Left ventricle myocardium inferior (tissue), 1 donor: ENCODE measurements around the gene TMEM143. TPM values are rescaled to one million over a fixed set of nuclear protein-coding genes. Genes with fewer than 3 reads are reported as not detected.

Source experiments
- DNase-seq: peaks from one replicate; pipeline ENCODE4 v3.0.0-alpha.2; 2020
- H3K27ac ChIP-seq: fragments of 200-600 bp; replicated peaks from 2 replicates; pipeline ENCODE4 v1.8.0; 2021
- H3K27me3 ChIP-seq: fragments of 200-600 bp; 2 replicates; pipeline ENCODE4 v1.8.0; 2021; ENCODE audit warnings: low read depth
- H3K36me3 ChIP-seq: fragments of 200-600 bp; 2 replicates; pipeline ENCODE4 v1.8.0; 2021
- H3K4me1 ChIP-seq: fragments of 200-600 bp; 2 replicates; pipeline ENCODE4 v1.8.0; 2021
- H3K4me3 ChIP-seq: fragments of 200-600 bp; 2 replicates; pipeline ENCODE4 v1.8.0; 2021; ENCODE audit warnings: mild to moderate bottlenecking, moderate library complexity
- H3K9me3 ChIP-seq: fragments of 200-600 bp; replicated peaks from 2 replicates; pipeline ENCODE4 v1.8.0; 2021
- CTCF ChIP-seq: fragments of 200-600 bp; IDR thresholded peaks from 2 replicates; pipeline ENCODE4 v1.8.0; 2021; ENCODE audit warnings: antibody characterized with exemption, mild to moderate bottlenecking, borderline replicate concordance
- intact Hi-C: fragments of 100-400 bp; cut with micrococcal nuclease; formaldehyde crosslinking; loops from one replicate; pipeline ENCODE4 v1.11.0; 2022
- total RNA-seq: library from RNA; stranded (reverse); fragmentation: NEBNext Ultra II Directional; extraction: Animal tissue kit (Norgen Biotek cat#: 25700); gene quantifications from one replicate; pipeline ENCODE4 v1.2.1, GENCODE V29; 2021
- donor health status: DM: no; HTN: yes; CAD: no; lungs with severe emphysema.

The TMEM143 gene
- total RNA-seq, 1 donor from 2014 or later, result 108 TPM

GRCh38 chr19:48308631-48309586, 54.8 kb downstream of the TMEM143 start:
- DNase-seq, result no peak
- no peaks in the 10 kb centered on the region for H3K27me3 ChIP-seq

DNA sequence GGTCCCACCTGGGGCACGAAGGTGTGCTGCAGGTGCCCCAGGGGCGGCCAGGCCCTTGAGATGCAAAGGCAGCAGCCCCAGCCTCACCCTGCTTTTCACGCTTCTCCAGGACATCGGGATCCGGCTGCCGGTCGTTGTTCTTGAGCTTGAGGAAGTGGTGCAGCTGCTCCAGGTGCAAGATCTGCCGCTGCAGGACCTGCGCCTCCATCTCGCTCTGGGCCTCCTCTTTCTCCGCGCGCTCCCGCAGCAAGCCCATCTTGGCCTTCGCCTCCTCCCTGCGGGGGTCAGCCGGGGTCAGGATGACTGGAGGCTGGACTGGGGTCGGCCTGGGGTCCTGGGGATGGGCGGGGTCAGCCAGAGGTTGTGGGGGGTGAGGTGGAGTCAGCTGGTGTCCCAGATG, 59.9 kb downstream of the TMEM143 start:
- no peak for TF ChIP-seq CTCF
- intact Hi-C loops, result no loop called here
- no peaks in the 10 kb centered on the region for H3K27me3 ChIP-seq
- DNase-seq, result no peak
- H3K27ac ChIP-seq, result no peak overlapping the region
- H3K9me3 ChIP-seq, result no peaks in the 10 kb centered on the region
- no peak overlapping the region for H3K4me3 ChIP-seq
- no peaks in the 10 kb centered on the region for H3K36me3 ChIP-seq
- peaks cover 6% of the 10 kb centered on the region for H3K4me1 ChIP-seq

More at GRCh38 chr19:48308631-48309586, 54.8 kb downstream of the TMEM143 start:
- intact Hi-C loops, result no loop called here
- H3K4me1 ChIP-seq, result peaks cover 28% of the 10 kb centered on the region
- no peaks in the 10 kb centered on the region for H3K9me3 ChIP-seq
- H3K27ac ChIP-seq, result peak overlapping the region; percentile 56
- peak; percentile 33 for TF ChIP-seq CTCF
- no peaks in the 10 kb centered on the region for H3K36me3 ChIP-seq
- no peak overlapping the region for H3K4me3 ChIP-seq

DNA sequence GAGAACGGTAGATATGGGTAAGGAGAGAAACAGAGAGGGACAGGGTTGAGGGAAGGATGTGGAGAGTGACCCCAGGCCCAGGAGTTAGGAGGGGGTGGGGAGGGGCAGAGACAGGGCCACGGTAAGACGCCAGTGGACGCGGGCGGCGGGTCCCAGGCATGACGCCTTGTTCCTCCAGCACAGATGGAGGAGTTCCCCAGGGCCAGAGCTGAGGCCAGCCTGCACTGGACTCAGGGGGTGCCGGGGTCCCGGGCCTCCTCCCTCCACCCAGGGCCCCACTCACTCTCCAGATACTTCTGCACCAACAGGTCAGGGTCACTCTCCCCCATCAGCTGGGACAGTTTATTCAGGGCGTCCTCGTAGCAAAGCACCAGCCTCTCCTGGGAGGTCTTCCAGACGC, 60.4 kb downstream of the TMEM143 start:
- DNase-seq, result no peak
- Histone ChIP-seq H3K36me3 (no peaks in the 10 kb centered on the region), H3K9me3 (no peaks in the 10 kb centered on the region), H3K4me1 (peaks cover under 1% of the 10 kb centered on the region), H3K4me3 (no peak overlapping the region), H3K27me3 (no peaks in the 10 kb centered on the region), H3K27ac (no peak overlapping the region)
- intact Hi-C loops, result no loop called here
- no peak for TF ChIP-seq CTCF

- no peaks in the 10 kb centered on the region for H3K9me3 ChIP-seq
- intact Hi-C loops, result no loop called here
- H3K36me3 ChIP-seq, result no peaks in the 10 kb centered on the region
- H3K27me3 ChIP-seq, result no peaks in the 10 kb centered on the region
- H3K4me1 ChIP-seq, result no peaks in the 10 kb centered on the region
- TF ChIP-seq CTCF, result no peak
- H3K27ac ChIP-seq, result no peak overlapping the region
- no peak overlapping the region for H3K4me3 ChIP-seq
- DNase-seq, result no peak
These were observed 61.2 kb downstream of the TMEM143 start for GRCh38 chr19:48302600-48302959.

DNA sequence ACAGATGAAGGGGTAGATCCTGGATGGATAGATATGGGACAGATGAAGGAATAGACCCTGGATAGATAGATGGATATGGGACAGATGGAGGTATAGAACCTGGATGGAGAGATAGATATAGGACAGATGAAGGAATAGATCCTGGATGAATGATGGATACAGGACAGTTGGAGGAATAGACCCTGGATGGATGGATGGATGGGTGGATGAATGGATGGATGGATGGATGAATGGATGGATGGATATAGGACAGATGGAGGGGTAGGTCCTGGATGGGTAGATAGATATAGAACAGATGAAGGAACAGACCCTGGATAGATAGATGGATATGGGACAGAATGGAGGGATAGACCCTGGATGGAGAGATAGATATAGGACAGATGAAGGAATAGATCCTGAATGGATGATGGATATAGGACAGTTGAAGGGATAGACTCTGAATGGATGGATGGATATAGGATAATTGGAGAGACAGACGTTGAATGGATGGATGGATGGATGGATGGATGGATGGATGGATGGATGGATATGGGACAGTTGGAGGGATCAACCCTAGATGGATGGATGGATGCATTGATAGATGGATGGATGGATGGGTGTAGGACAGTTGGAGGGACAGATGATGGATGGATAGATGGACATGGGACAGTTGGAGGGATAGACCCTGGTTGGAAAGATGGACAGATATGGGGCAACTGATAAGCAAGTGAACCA, 61.7 kb downstream of the TMEM143 start:
- Histone ChIP-seq H3K27me3 (no peaks in the 10 kb centered on the region), H3K36me3 (no peaks in the 10 kb centered on the region), H3K9me3 (no peaks in the 10 kb centered on the region), H3K27ac (no peak overlapping the region), H3K4me3 (no peak overlapping the region), H3K4me1 (no peaks in the 10 kb centered on the region)
- DNase-seq, result no peak
- intact Hi-C loops, result no loop called here
- no peak for TF ChIP-seq CTCF
